Right cardiac atrium (tissue), 5 donors: Measurements from ENCODE around the gene ZNF326. TPM values are rescaled to one million over a fixed set of nuclear protein-coding genes. Genes with fewer than 3 reads are reported as not detected.

Experiments
- ATAC-seq, 2 donors: fragments of 200-7000 bp; cut with Tn5 transposase; one replicate each; pipeline versions ENCODE4 v1.8.0 to v1.9.1; 2020; ENCODE audit warnings: moderate library complexity in 2 of 2, mild to moderate bottlenecking in 1 of 2
- DNase-seq, 3 donors: peaks; one replicate each; pipeline ENCODE4 v3.0.0-alpha.2; 2020
- H3K27ac ChIP-seq: one replicate; pipeline ENCODE4 v1.5.1; 2013; ENCODE audit warnings: mild to moderate bottlenecking, low read length, control low read depth, moderate library complexity
- H3K27me3 ChIP-seq: one replicate; pipeline ENCODE4 v1.6.1; 2013; ENCODE audit not compliant: control insufficient read depth, insufficient read depth
- H3K4me1 ChIP-seq: one replicate; pipeline ENCODE4 v1.6.1; 2013; ENCODE audit warnings: low read length; ENCODE audit not compliant: control insufficient read depth, insufficient read depth
- H3K4me3 ChIP-seq: one replicate; pipeline ENCODE4 v1.5.1; 2013; ENCODE audit warnings: low read length, control low read depth
- H3K9me3 ChIP-seq: one replicate; pipeline ENCODE4 v1.6.1; 2013; ENCODE audit warnings: low read length; ENCODE audit not compliant: control insufficient read depth
- WGBS: extraction: QIAGEN DNeasy Blood & Tissue Kit; methylation state at CpG from one replicate; pipeline ENCODE4 v1.1.7; 2013; 5-methylcytosine and 5-hydroxymethylcytosine counted together
- intact Hi-C, 4 donors: fragments of 100-400 bp; cut with DNase I; formaldehyde crosslinking; loops; one replicate each; pipeline versions ENCODE4 v1.11.0 to v1.14.0; 2022 to 2023
- polyA plus RNA-seq: library from polyadenylated mRNA; stranded (reverse); fragments of 200-250 nt; gene quantifications from one replicate; pipeline ENCODE4 v1.2.3, GENCODE V29; 2013
- total RNA-seq, 4 donors: library from RNA; stranded (reverse); fragmentation: NEBNext Ultra II Directional; extraction: Animal tissue kit (Norgen Biotek cat#: 25700); gene quantifications; one replicate each; pipeline ENCODE4 v1.2.1, GENCODE V29; 2021
- donor health status: healthy with polysubstance abuse.
- donor health status: DM: no; HTN: yes; CAD: no.
- donor health status: DM: no; HTN: no; CAD: no.
- donor health status: DM: no; HTN: yes; CAD: no; lungs with severe emphysema.
- donor health status: DM: yes; HTN: yes; CAD: no.

The ZNF326 gene
- total and polyA plus RNA-seq, 5 donors, result 10.0 to 16.5 (median 13.0) TPM

- no peak for ATAC-seq
- no peaks in the 10 kb centered on the region for H3K4me1 ChIP-seq
- no peaks in the 10 kb centered on the region for H3K9me3 ChIP-seq
- no peaks in the 10 kb centered on the region for H3K27me3 ChIP-seq
- no peak for DNase-seq
- intact Hi-C loops, result no loop called here
- 98% methylated on average over 1 of the region's 1 CpG for WGBS
- H3K4me3 ChIP-seq, result no peak overlapping the region
- H3K27ac ChIP-seq, result no peak overlapping the region
Measured at GRCh38 chr1:89953929-89954328, 41.0 kb upstream of the ZNF326 start.

GRCh38 chr1:89954401-89954800 is 40.5 kb upstream of the ZNF326 start:
- DNase-seq, result no peak
- H3K4me3 ChIP-seq, result no peak overlapping the region
- intact Hi-C loops, result no loop called here
- no peak overlapping the region for H3K27ac ChIP-seq
- no peaks in the 10 kb centered on the region for H3K4me1 ChIP-seq
- 95% methylated on average over 1 of the region's 1 CpG for WGBS
- no peaks in the 10 kb centered on the region for H3K27me3 ChIP-seq
- ATAC-seq, result no peak
- no peaks in the 10 kb centered on the region for H3K9me3 ChIP-seq

GRCh38 chr1:89955311-89956205 is 39.4 kb upstream of the ZNF326 start:
- intact Hi-C loops, result no loop called here

GRCh38 chr1:89957107-89957506 is 37.8 kb upstream of the ZNF326 start:
- no peaks in the 10 kb centered on the region for H3K4me1 ChIP-seq
- H3K27ac ChIP-seq, result no peak overlapping the region
- no peak overlapping the region for H3K4me3 ChIP-seq
- no peaks in the 10 kb centered on the region for H3K9me3 ChIP-seq
- intact Hi-C loops, result no loop called here
- peak in 1 of 2 donors; percentile 34 for ATAC-seq
- no peak for DNase-seq
- WGBS, result 44% methylated on average over 1 of the region's 1 CpG
- no peaks in the 10 kb centered on the region for H3K27me3 ChIP-seq

More at GRCh38 chr1:89955311-89956205, 39.4 kb upstream of the ZNF326 start:
- Histone ChIP-seq H3K27me3 (no peaks in the 10 kb centered on the region), H3K4me3 (no peak overlapping the region), H3K4me1 (no peaks in the 10 kb centered on the region), H3K27ac (no peak overlapping the region), H3K9me3 (no peaks in the 10 kb centered on the region)
- WGBS, result 98% methylated on average over 7 of the region's 7 CpGs
- DNase-seq (no peak), ATAC-seq (no peak)

GRCh38 chr1:89958851-89959654 is 35.9 kb upstream of the ZNF326 start:
- Histone ChIP-seq H3K27me3 (no peaks in the 10 kb centered on the region), H3K4me1 (no peaks in the 10 kb centered on the region), H3K4me3 (no peak overlapping the region), H3K9me3 (no peaks in the 10 kb centered on the region), H3K27ac (no peak overlapping the region)
- WGBS, result 77% methylated on average over 7 of the region's 7 CpGs
- ATAC-seq, result no peak
- DNase-seq, result no peak
- intact Hi-C loops, result no loop called here

GRCh38 chr1:89959719-89960118 is 35.2 kb upstream of the ZNF326 start:
- Histone ChIP-seq H3K9me3 (no peaks in the 10 kb centered on the region), H3K27ac (no peak overlapping the region), H3K4me3 (no peak overlapping the region), H3K4me1 (no peaks in the 10 kb centered on the region), H3K27me3 (no peaks in the 10 kb centered on the region)
- DNase-seq (no peak), ATAC-seq (no peak)
- intact Hi-C loops, result no loop called here
- 98% methylated on average over 2 of the region's 2 CpGs for WGBS

- Histone ChIP-seq H3K27ac (no peak overlapping the region), H3K9me3 (no peaks in the 10 kb centered on the region), H3K4me3 (no peak overlapping the region), H3K4me1 (peaks cover 2% of the 10 kb centered on the region), H3K27me3 (no peaks in the 10 kb centered on the region)
- DNase-seq, result peak in 1 of 3 donors; percentile 49
- 51% methylated on average over 6 of the region's 6 CpGs for WGBS
- intact Hi-C loops, result no loop called here
- ATAC-seq, result peak; percentile 31 to 68
Measured at GRCh38 chr1:89962024-89962741, 32.7 kb upstream of the ZNF326 start.

GRCh38 chr1:89962742-89963075 is 32.2 kb upstream of the ZNF326 start:
- no peaks in the 10 kb centered on the region for H3K9me3 ChIP-seq
- DNase-seq, result no peak
- intact Hi-C loops, result no loop called here
- no peak for ATAC-seq
- H3K27me3 ChIP-seq, result no peaks in the 10 kb centered on the region
- WGBS, result 89% methylated on average over 1 of the region's 1 CpG
- H3K27ac ChIP-seq, result no peak overlapping the region
- H3K4me1 ChIP-seq, result peaks cover 2% of the 10 kb centered on the region
- no peak overlapping the region for H3K4me3 ChIP-seq

GRCh38 chr1:89965193-89965768 is 29.6 kb upstream of the ZNF326 start:
- no peaks in the 10 kb centered on the region for H3K27me3 ChIP-seq
- WGBS, result 42% methylated on average over 4 of the region's 4 CpGs
- no peak overlapping the region for H3K4me3 ChIP-seq
- peak overlapping the region; percentile 30 for H3K27ac ChIP-seq
- intact Hi-C loops, result no loop called here
- no peaks in the 10 kb centered on the region for H3K9me3 ChIP-seq
- ATAC-seq (peak; percentile 19 to 70), DNase-seq (no peak)
- peaks cover 2% of the 10 kb centered on the region for H3K4me1 ChIP-seq

- intact Hi-C loops, result no loop called here
- 42% methylated on average over 5 of the region's 5 CpGs for WGBS
- no peak for DNase-seq
- Histone ChIP-seq H3K9me3 (no peaks in the 10 kb centered on the region), H3K4me3 (no peak overlapping the region), H3K27me3 (no peaks in the 10 kb centered on the region), H3K4me1 (peaks cover 2% of the 10 kb centered on the region), H3K27ac (no peak overlapping the region)
- no peak for ATAC-seq
Measured at GRCh38 chr1:89966656-89967055, 28.3 kb upstream of the ZNF326 start.
